SKM-1 (cell line): ENCODE measurements around the gene PLVAP.
A peak's percentile ranks its signal among the peaks of the same experiment; 100 is the strongest.

Experiments used
- DNase-seq: peaks from one replicate; lab custom pipeline; 2025; ENCODE audit not compliant: unreplicated experiment; lab: John Stamatoyannopoulos, UW

The PLVAP gene

GRCh38 chr19:17334414-17335409 is 42.4 kb downstream of the PLVAP start, which contains the start of gene ANO8:
ANO8 (minus strand) TSS chr19:17334855; CDS start chr19:17334670, 185 bp downstream.
- peak; percentile 97 for DNase-seq

DNA sequence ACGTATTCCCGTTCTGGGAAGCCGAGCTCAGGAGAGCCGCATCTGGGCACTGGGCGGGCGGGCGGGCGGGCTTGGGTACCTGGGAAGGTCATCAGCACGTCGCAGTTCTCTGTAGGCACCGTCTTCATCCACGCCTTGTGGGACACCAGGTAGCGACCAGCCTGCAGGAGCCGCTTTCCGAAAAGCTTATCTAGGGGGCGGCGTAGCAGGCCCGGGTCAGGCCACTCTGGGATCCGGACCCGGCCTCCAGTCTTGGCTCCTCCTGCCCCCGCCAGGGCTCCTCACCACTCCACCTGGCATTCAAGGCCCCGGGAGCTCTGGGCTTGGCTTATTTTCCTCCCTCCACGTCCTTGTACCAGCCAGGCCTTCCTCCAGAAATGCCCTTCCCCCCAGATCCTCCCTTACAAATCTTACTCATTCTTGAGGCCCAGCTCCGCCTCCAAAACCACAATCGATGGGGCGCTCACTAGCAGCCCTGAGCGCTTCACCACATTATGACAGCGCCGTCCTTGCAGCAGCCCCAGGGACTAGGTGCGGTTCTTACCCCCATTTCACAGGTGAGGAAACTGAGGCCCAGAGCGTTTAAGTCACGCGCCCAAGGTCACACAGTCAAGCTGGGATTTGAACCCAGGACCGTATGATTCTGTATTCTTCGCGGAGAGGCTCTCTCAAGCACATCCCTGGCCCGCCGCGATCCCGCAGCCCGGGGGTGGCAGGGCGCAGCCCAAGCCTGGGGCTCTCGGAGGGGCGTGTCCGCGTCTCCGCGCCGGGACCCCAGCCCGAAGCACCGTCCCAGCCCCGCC is 43.3 kb downstream of the PLVAP start:
- peak; percentile 33 for DNase-seq

DNA sequence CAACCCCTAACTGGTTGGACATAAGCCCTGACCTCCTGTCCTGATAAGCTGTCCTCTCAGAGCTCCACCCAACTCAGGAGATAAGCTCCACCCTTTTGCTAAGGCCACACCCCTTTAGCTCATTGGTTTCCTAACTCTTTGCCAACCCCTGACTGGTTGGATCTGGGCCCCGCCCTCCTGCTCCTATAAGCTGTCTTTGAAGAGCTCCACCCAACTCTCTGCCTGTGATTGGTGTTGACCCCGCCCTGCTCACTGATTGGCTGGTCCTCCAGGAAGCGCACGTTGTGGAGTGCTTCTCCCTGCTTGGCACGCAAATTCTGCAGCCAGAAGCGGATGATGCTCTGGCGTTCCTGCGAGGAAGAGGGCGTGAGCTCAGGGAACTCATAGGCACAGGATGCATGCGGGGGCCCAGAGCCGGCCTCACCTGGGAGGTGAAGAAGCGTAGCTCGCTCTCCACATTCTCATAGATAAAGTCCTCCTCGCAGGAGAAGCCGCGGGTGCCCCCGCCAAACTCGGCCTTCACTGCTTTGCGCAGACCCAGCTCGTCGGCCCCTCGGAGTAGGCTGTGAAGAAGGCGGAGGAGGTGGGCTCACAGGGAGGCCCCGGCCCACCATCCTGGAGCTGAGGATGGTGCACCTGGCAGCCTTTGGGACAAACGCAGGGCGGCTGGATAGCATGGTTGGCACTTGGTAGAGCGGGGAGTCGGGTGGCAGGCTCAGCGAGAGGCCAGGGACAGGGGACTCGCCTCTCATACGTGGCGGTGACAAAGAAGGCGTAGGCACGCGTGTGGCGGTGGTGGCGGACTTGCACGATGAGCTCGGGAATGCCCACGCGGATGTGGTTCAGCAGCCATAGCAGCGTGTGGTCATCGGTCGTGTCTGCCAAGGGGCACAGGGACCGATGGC is 44.2 kb downstream of the PLVAP start:
- DNase-seq: peak; percentile 53

DNA sequence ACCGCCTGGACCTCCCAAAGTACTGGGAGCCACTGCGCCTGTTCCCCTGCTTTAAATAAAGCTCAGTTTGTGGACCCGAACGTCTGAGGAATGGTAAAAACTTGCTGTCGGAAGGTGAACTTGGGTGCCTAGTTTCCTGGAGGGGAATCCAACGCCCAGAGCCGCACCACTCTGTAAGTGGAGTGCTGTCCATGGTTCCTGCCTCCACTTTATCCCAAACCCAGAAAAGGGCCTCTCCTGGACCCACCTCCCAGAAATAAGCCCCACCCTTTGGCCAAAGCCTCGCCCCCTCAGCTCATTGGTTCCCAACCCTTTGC is 44.8 kb downstream of the PLVAP start:
- no peak for DNase-seq

- no peak for DNase-seq
These were observed 46.0 kb downstream of the PLVAP start for GRCh38 chr19:17331045-17331558.

DNA sequence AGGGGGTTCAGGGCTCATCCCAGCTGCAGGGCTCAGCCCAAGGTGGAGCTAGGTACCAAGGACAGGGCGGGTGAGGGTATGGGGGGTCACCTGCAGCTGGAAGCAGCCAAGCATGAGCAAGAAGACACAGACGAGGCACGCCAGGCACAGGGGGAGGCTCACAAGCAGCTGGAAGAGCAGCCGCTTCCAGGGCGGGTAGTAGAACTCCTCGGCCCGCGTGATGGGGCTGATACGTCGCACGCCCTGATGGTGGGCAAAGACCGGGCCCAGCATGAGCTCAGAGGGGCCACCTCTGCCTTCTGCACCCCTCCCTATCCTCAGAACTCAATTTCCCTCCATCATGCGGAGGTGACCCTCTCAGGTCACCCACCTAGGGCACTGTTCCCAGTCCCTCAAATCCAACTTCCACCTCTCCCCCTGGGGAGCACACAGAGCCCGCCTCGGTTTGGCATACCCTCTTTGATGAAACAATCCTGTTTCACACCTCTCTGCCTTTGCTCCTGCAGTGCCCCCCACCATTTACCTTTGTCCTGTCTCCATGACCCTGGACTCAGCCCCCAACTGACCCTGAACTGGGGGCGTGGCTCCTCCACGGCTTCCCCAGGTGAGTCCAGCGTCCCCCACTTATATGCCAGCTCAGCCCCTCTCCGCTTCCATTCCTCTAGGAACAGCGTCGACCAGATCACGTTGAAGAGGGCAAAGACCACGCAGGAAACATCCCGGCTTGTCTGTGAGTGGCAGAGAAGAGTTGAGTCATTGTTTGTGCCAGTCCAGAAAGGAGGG is 46.7 kb downstream of the PLVAP start:
- DNase-seq: no peak

DNA sequence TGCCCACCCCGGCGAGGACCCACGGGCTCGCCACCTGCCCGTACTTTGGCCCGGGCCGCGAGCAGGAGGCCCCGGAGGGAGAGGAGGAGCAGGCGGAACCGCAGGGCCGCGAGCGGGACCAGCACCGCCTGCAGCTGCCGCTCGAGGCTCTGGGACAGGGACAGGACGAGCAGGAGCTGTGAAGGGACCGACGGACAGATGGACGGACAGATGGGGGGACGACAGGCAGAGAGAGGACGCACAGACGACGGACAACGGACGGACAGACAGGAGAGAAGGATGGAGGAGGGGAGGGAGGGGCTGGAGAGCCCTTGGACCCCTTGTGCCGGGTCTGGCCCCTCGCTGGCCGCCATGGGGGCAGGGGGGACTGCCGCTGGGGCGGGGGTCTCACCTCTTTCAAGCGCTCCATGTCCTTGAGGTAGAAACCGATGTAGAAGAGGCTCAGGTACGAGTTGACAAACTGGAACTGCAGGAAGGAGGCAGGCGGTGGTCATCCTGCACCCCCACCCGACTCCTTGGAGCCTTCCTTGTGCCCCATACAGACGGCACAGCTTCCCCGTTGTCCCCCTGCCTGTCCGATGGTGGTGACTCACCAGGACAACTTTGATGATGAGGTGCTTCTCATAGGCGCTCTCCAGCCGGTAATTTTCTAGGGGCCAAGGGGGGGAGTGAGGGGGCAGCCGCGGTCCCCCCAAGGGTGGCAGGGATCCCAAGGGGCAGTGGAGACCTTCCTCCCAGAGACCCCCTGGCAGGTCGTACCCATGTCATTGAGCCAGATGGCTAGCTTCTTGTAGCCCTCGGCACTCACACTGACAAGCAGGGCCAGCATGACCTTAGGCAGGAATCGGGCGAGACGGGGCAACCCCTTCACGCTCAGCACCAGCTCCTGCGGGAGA is 47.5 kb downstream of the PLVAP start:
- DNase-seq: no peak

- no peak for DNase-seq
These were observed 48.4 kb downstream of the PLVAP start for GRCh38 chr19:17328517-17329365.

- no peak for DNase-seq
These were observed 49.3 kb downstream of the PLVAP start for GRCh38 chr19:17327654-17328516.

- no peak for DNase-seq
These were observed 50.0 kb downstream of the PLVAP start for GRCh38 chr19:17327068-17327653.

- no peak for DNase-seq
These were observed 50.6 kb downstream of the PLVAP start for GRCh38 chr19:17326595-17326966.

- DNase-seq: no peak
These were observed 51.1 kb downstream of the PLVAP start for GRCh38 chr19:17325881-17326594.

DNA sequence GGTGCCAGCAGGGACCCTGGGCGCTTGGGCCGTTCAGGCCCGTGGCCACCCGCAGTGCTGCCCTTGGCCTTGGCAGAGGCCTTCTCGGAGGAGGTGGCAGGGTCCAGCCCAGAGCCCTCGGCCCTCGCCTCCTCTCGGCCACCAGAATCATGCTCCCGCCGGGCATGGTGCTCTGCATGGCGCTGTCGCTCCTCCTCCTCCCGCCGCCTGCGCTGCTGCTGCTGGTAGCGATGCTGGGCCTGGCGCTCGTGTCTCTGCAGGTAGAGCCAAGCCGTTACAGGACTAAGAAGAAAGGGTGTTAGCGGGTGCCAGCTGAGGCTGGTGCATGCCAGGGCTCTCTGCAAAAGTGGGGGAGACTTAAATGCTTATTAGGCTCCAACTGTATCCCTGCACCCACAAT is 52.0 kb downstream of the PLVAP start:
- DNase-seq: no peak

- DNase-seq: no peak
These were observed 52.6 kb downstream of the PLVAP start for GRCh38 chr19:17324357-17325114.

GRCh38 chr19:17323964-17324332 is 53.2 kb downstream of the PLVAP start:
- no peak for DNase-seq
